HG03064 (cell line): ENCODE results near the gene DCP1A.
"Not testable (repeated sequence)": the region's sequence is repeated elsewhere in the genome, so short reads cannot be mapped to it uniquely, and the experiment has no call there.

Source experiments
- ATAC-seq: cut with Tn5 transposase; IDR thresholded peaks from one replicate; pipeline ENCODE4 v1.9.1; 2021; ENCODE audit warnings: low read depth; ENCODE audit not compliant: unreplicated experiment

The DCP1A gene

GRCh38 chr3:53269888-53270880, 77.2 kb downstream of the DCP1A start:
- ATAC-seq, result no peak

GRCh38 chr3:53269193-53269592, 78.2 kb downstream of the DCP1A start:
- ATAC-seq, result not testable (repeated sequence)

- ATAC-seq, result no peak
These were observed 79.6 kb downstream of the DCP1A start for GRCh38 chr3:53267766-53268165.

- no peak for ATAC-seq
These were observed 82.6 kb downstream of the DCP1A start for GRCh38 chr3:53264718-53265117.

GRCh38 chr3:53263907-53264306, 83.4 kb downstream of the DCP1A start:
- no peak for ATAC-seq

GRCh38 chr3:53261712-53262111, 85.6 kb downstream of the DCP1A start:
- no peak for ATAC-seq

GRCh38 chr3:53260286-53260785, 87.0 kb downstream of the DCP1A start:
- no peak for ATAC-seq

- ATAC-seq, result no peak
These were observed 87.7 kb downstream of the DCP1A start for GRCh38 chr3:53259427-53260259.

GRCh38 chr3:53258600-53259426, 88.5 kb downstream of the DCP1A start:
- ATAC-seq, result no peak

- ATAC-seq, result no peak
These were observed 89.9 kb downstream of the DCP1A start for GRCh38 chr3:53257465-53257864.

- ATAC-seq, result no peak
These were observed 90.7 kb downstream of the DCP1A start for GRCh38 chr3:53256704-53257055.

- peak; percentile 50 for ATAC-seq
These were observed 91.3 kb downstream of the DCP1A start, which contains the start of gene TKT for GRCh38 chr3:53255775-53256703. TKT (minus strand) TSS chr3:53256022; CDS start chr3:53255942, 80 bp downstream.

- ATAC-seq, result peak; percentile 42
These were observed 91.9 kb downstream of the DCP1A start for GRCh38 chr3:53255423-53255774.

- ATAC-seq, result peak; percentile 49
These were observed 92.6 kb downstream of the DCP1A start for GRCh38 chr3:53254509-53255422.

- no peak for ATAC-seq
These were observed 93.4 kb downstream of the DCP1A start for GRCh38 chr3:53253707-53254508.

GRCh38 chr3:53252947-53253322, 94.4 kb downstream of the DCP1A start:
- not testable (repeated sequence) for ATAC-seq
